ENCODE data around the gene SV2C.

- TF ChIP-seq CTCF (IDR thresholded peaks at IDR 0.05; ENCODE audit: low read depth, low read length, missing input control) = no peak
- no peak for TF ChIP-seq SP1 (IDR thresholded peaks at IDR 0.05)
- no peak for TF ChIP-seq NR2F2 (IDR thresholded peaks at IDR 0.05)
- TF ChIP-seq MAX (IDR thresholded peaks at IDR 0.05) = no peak
- TF ChIP-seq YY1 (IDR thresholded peaks at IDR 0.05) = no peak
Measured at GRCh38 chr5:76219636-76220035, 136.5 kb downstream of the SV2C start.

Data from liver (tissue), 3 donors.